ENCODE data around the gene ADAMTSL1.
"Not testable (repeated sequence)": the region's sequence is repeated elsewhere in the genome, so short reads cannot be mapped to it uniquely, and the experiment has no call there.

The ADAMTSL1 gene

GRCh38 chr9:18865542-18865941 is 391.6 kb downstream of the ADAMTSL1 start:
- TF ChIP-seq LEF1 (IDR thresholded peaks at IDR 0.05; ENCODE audit: borderline replicate concordance) = no peak
- TF ChIP-seq L3MBTL2 (conservative IDR thresholded peaks at IDR 0.05) = no peak
- no peak for TF ChIP-seq ZNF384 (IDR thresholded peaks at IDR 0.05)
- no peak for TF ChIP-seq FOXM1 (IDR thresholded peaks at IDR 0.05; ENCODE audit: borderline replicate concordance)
- TF ChIP-seq SP1 (IDR thresholded peaks at IDR 0.05) = no peak
- TF ChIP-seq HDGF (IDR thresholded peaks at IDR 0.05; ENCODE audit: borderline replicate concordance) = no peak
- TF ChIP-seq, protein P1, sequence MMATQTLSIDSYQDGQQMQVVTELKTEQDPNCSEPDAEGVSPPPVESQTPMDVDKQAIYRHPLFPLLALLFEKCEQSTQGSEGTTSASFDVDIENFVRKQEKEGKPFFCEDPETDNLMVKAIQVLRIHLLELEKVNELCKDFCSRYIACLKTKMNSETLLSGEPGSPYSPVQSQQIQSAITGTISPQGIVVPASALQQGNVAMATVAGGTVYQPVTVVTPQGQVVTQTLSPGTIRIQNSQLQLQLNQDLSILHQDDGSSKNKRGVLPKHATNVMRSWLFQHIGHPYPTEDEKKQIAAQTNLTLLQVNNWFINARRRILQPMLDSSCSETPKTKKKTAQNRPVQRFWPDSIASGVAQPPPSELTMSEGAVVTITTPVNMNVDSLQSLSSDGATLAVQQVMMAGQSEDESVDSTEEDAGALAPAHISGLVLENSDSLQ (IDR thresholded peaks at IDR 0.05) = no peak
- no peak for TF ChIP-seq NFRKB (IDR thresholded peaks at IDR 0.05)
- TF ChIP-seq ARNT (IDR thresholded peaks at IDR 0.05) = no peak
- TF ChIP-seq CTBP1 (IDR thresholded peaks at IDR 0.05; ENCODE audit: borderline replicate concordance) = no peak
- no peak for TF ChIP-seq TARDBP (IDR thresholded peaks at IDR 0.05)
- DNase-seq (ENCODE audit: extremely low spot score) = no peak
- POLR2A ChIA-PET = no interaction called here
- CTCF ChIA-PET = no interaction called here

DNA sequence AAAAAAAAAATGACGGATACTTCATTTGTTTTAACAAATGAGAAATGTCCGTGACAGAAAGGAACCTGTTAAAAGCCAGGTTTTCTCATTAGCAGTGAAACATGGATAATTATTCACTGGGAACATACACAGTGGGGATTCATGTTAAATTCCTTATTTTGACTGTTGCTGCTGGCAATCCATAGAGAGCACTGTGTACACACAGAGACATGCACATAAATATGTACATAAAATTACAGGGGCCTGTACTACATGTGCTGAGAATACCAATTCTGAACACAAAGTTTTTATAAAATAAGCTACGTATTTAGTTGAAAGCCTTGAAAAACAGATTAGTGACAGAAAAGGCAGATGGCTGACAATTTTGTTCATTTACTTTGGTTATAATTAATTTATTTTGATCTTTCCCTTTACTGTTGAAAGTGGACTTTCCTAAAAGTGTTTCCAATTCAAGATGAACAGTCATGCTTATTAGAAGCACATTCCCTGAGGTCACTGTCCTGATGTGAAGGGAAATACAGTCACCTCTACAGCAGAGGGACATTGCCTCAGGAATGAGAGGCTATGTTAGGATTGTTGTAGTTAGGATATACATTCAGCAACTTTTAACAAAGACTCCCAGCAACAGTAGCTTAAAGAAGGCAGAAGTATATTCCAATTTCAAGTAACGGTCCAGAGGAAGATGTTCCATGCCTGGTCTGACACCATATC is 392.3 kb downstream of the ADAMTSL1 start:
- CTCF ChIA-PET = no interaction called here
- TF ChIP-seq L3MBTL2 (conservative IDR thresholded peaks at IDR 0.05) (no peak), HDGF (IDR thresholded peaks at IDR 0.05; ENCODE audit: borderline replicate concordance) (no peak)
- no peak for DNase-seq (ENCODE audit: extremely low spot score)
- POLR2A ChIA-PET = no interaction called here

- CTCF ChIA-PET = no interaction called here
- TF ChIP-seq FOXA1 (IDR thresholded peaks at IDR 0.05) (no peak), SP1 (IDR thresholded peaks at IDR 0.05) (no peak), ARNT (IDR thresholded peaks at IDR 0.05) (no peak), FOXM1 (IDR thresholded peaks at IDR 0.05; ENCODE audit: borderline replicate concordance) (no peak), BHLHE40 (IDR thresholded peaks at IDR 0.05; ENCODE audit: borderline replicate concordance) (no peak)
- no peak for DNase-seq (ENCODE audit: extremely low spot score)
- POLR2A ChIA-PET = no interaction called here
Measured at GRCh38 chr9:18869725-18870124, 395.8 kb downstream of the ADAMTSL1 start.

DNA sequence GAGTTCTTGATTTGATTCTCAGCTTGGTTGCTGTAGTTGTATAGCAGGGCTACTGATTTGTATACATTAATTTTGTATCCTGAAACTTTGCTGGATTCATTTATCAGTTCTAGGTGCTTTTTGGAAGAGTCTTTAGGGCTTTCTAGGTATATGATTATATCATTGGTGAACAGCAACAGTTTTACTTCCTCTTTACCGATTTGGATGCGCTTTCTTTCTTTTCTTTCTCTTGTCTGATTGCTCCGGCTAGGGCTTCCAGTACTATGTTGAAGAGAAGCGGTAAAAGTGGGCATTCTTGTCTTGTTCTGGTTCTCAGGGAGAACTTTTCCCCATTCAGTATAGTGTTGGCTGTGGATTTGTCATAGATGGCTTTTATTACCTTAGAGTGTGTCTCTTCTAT is 400.1 kb downstream of the ADAMTSL1 start:
- TF ChIP-seq SP1 (IDR thresholded peaks at IDR 0.05) = no peak
- no peak for TF ChIP-seq FOXA1 (IDR thresholded peaks at IDR 0.05)
- TF ChIP-seq FOXK2 (IDR thresholded peaks at IDR 0.05) = no peak
- TF ChIP-seq BHLHE40 (IDR thresholded peaks at IDR 0.05; ENCODE audit: borderline replicate concordance) = no peak
- TF ChIP-seq ZNF384 (IDR thresholded peaks at IDR 0.05) = no peak
- no peak for TF ChIP-seq ELF4 (IDR thresholded peaks at IDR 0.05)
- no peak for TF ChIP-seq SUZ12 (IDR thresholded peaks at IDR 0.05)
- no peak for TF ChIP-seq CTBP1 (IDR thresholded peaks at IDR 0.05; ENCODE audit: borderline replicate concordance)
- no peak for TF ChIP-seq L3MBTL2 (conservative IDR thresholded peaks at IDR 0.05)
- no peak for TF ChIP-seq FOXM1 (IDR thresholded peaks at IDR 0.05; ENCODE audit: borderline replicate concordance)
- TF ChIP-seq, protein P1 (IDR thresholded peaks at IDR 0.05) = no peak
- TF ChIP-seq ARNT (IDR thresholded peaks at IDR 0.05) = no peak
- no peak for TF ChIP-seq HDGF (IDR thresholded peaks at IDR 0.05; ENCODE audit: borderline replicate concordance)
- no peak for TF ChIP-seq LEF1 (IDR thresholded peaks at IDR 0.05; ENCODE audit: borderline replicate concordance)
- POLR2A ChIA-PET = no interaction called here
- CTCF ChIA-PET = no interaction called here
- no peak for DNase-seq (ENCODE audit: extremely low spot score)

DNA sequence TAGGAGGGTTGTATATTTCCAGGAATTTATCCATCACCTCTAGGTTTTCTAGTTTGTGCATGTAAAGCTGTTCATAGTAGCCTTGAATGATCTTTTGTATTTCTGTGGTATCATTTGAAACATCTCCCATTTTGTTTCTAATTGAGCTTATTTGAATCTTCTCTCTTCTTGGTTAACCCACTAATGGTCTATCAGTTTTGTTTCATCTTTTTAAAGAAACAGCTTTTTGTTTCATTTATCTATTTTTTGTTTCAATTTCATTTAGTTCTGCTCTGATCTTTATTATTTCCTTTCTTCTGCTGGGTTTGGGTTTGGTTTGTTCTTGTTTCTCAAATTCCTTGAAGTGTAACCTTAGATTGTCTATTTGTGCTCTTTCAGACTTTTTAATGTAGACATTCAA is 401.0 kb downstream of the ADAMTSL1 start:
- CTCF ChIA-PET; POLR2A ChIA-PET; DNase-seq (ENCODE audit: extremely low spot score): not testable (repeated sequence)

DNA sequence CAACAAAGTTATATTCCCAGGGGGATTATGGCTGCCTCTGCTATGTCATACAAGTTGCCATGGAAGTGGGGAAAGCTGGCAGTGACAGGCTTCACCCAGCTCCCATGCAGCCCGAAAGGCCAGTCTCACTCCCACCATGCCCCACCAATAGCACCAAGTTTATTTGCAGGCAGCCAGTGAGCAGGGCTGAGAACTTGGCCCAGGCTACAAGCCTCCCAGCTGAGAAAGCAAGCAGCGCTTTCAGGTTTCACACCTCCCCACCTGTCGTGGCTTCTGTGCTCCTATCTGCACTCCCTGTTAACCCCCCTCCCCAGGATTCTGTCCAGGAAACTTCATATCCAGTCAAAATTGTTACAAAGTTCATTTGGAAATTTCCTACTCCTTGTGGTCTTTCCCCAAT is 404.0 kb downstream of the ADAMTSL1 start:
- POLR2A ChIA-PET = no interaction called here
- TF ChIP-seq NFRKB (IDR thresholded peaks at IDR 0.05) (no peak), L3MBTL2 (conservative IDR thresholded peaks at IDR 0.05) (no peak), FOXM1 (IDR thresholded peaks at IDR 0.05; ENCODE audit: borderline replicate concordance) (no peak), ARNT (IDR thresholded peaks at IDR 0.05) (no peak), FOXK2 (IDR thresholded peaks at IDR 0.05) (no peak), TARDBP (IDR thresholded peaks at IDR 0.05) (no peak), LEF1 (IDR thresholded peaks at IDR 0.05; ENCODE audit: borderline replicate concordance) (no peak), ZNF384 (IDR thresholded peaks at IDR 0.05) (no peak), SP1 (IDR thresholded peaks at IDR 0.05) (no peak), SUZ12 (IDR thresholded peaks at IDR 0.05) (no peak), HDGF (IDR thresholded peaks at IDR 0.05; ENCODE audit: borderline replicate concordance) (no peak), ELF4 (IDR thresholded peaks at IDR 0.05) (no peak)
- TF ChIP-seq, protein P1 (IDR thresholded peaks at IDR 0.05) = no peak

GRCh38 chr9:18881758-18882157 is 407.8 kb downstream of the ADAMTSL1 start:
- ChIA-PET POLR2A (no interaction called here), CTCF (no interaction called here)
- no peak for TF ChIP-seq L3MBTL2 (conservative IDR thresholded peaks at IDR 0.05)
- TF ChIP-seq BHLHE40 (IDR thresholded peaks at IDR 0.05; ENCODE audit: borderline replicate concordance) = no peak
- no peak for TF ChIP-seq FOXM1 (IDR thresholded peaks at IDR 0.05; ENCODE audit: borderline replicate concordance)
- no peak for TF ChIP-seq SUZ12 (IDR thresholded peaks at IDR 0.05)
- TF ChIP-seq FOXA1 (IDR thresholded peaks at IDR 0.05) = no peak
- no peak for TF ChIP-seq ZNF384 (IDR thresholded peaks at IDR 0.05)
- no peak for TF ChIP-seq ARNT (IDR thresholded peaks at IDR 0.05)
- no peak for TF ChIP-seq TARDBP (IDR thresholded peaks at IDR 0.05)
- no peak for TF ChIP-seq SP1 (IDR thresholded peaks at IDR 0.05)
- no peak for TF ChIP-seq CTBP1 (IDR thresholded peaks at IDR 0.05; ENCODE audit: borderline replicate concordance)
- TF ChIP-seq LEF1 (IDR thresholded peaks at IDR 0.05; ENCODE audit: borderline replicate concordance) = no peak
- TF ChIP-seq HDGF (IDR thresholded peaks at IDR 0.05; ENCODE audit: borderline replicate concordance) = no peak
- no peak for TF ChIP-seq ELF4 (IDR thresholded peaks at IDR 0.05)
- DNase-seq (ENCODE audit: extremely low spot score) = no peak

More for the DNA sequence above, 404.0 kb downstream of the ADAMTSL1 start:
- no peak for DNase-seq (ENCODE audit: extremely low spot score)
- CTCF ChIA-PET = no interaction called here

Measured in HEK293T (cell line).